ENCODE data around the gene ARHGAP19. TPM values are rescaled to one million over a fixed set of nuclear protein-coding genes. Genes with fewer than 3 reads are reported as not detected.
A peak's percentile ranks its signal among the peaks of the same experiment; 100 is the strongest.

The ARHGAP19 gene
- total and polyA plus RNA-seq, 9 of the 15 experiments (the other 6 are each of a cell fraction or from before 2014, with no cell fraction given), result 14.8 to 49.5 (median 26.8) TPM

GRCh38 chr10:97273700-97274099, 18.7 kb downstream of the ARHGAP19 start:
- Histone ChIP-seq H3K27me3 (ENCODE audit: control insufficient read depth in 2 of 2, insufficient read depth in 2 of 2, low read length in 2 of 2) (no peaks in the 10 kb centered on the region), H4K20me1 (replicated peaks; ENCODE audit: control insufficient read depth, insufficient read depth, low read length) (no peaks in the 10 kb centered on the region), H3K27ac (ENCODE audit: extremely low read depth, low read depth, low read length) (no peak overlapping the region), H3K9ac (ENCODE audit: insufficient read depth in 1 of 2, low read depth in 2 of 2, low read length in 2 of 2) (no peak overlapping the region), H3K4me1 (replicated peaks in 1 of 2; ENCODE audit: control insufficient read depth in 2 of 2, insufficient read depth in 2 of 2, low read length in 2 of 2) (peaks cover 0 to under 1% of the 10 kb centered on the region in 2 experiments; a peak in 3 of 5 replicates), H3K4me3 (no peak overlapping the region), H3K4me2 (ENCODE audit: insufficient read depth, low read length) (no peak overlapping the region), H3K9me3 (replicated peaks; ENCODE audit: control insufficient read depth, insufficient read depth, low read depth, low read length) (peaks cover 7% of the 10 kb centered on the region), H3K79me2 (ENCODE audit: control insufficient read depth, insufficient read depth, low read length) (peaks cover 46% of the 10 kb centered on the region), H2AFZ (ENCODE audit: low read depth, low read length) (no peak overlapping the region), H3K36me3 (ENCODE audit: control insufficient read depth, insufficient read depth, low read length) (no peaks in the 10 kb centered on the region), H3K9me1 (ENCODE audit: control insufficient read depth, insufficient read depth, low read length) (no peaks in the 10 kb centered on the region)
- in situ Hi-C loops (cut with MboI), result no loop called here
- intact Hi-C loops (cut with micrococcal nuclease), result no loop called here
- TF ChIP-seq ETV6 (IDR thresholded peaks at IDR 0.05; ENCODE audit: borderline replicate concordance in 1 of 2, low read depth in 2 of 2, low read length in 1 of 2) (no peak), ETV6 (CRISPR knock-in tag; IDR thresholded peaks at IDR 0.05; ENCODE audit: borderline replicate concordance) (no peak), ZNF146 (CRISPR knock-in tag; IDR thresholded peaks at IDR 0.05; ENCODE audit: unreplicated experiment) (peak; percentile 43), DPF2 (IDR thresholded peaks at IDR 0.05) (no peak), PTTG1 (tag; IDR thresholded peaks at IDR 0.05; ENCODE audit: low read depth) (no peak), ZNF449 (CRISPR knock-in tag; IDR thresholded peaks at IDR 0.05) (no peak), SMARCB1 (IDR thresholded peaks at IDR 0.05; ENCODE audit: insufficient read length, low read depth) (no peak), U2AF2 (optimal IDR thresholded peaks at IDR 0.05; ENCODE audit: low read depth, low read length) (no peak), ZBTB17 (CRISPR knock-in tag; IDR thresholded peaks at IDR 0.05) (no peak)
- no TSS peak for BruUV-seq (replicated peaks)
- FAIRE-seq, result no peak
- ATAC-seq, result no peak
- WGBS (ENCODE audit: insufficient coverage, low coverage, missing lambda C conversion rate), result 76% methylated on average over 3 of the region's 3 CpGs
- POLR2A ChIA-PET, result interaction anchor here (0.7 kb wide), 1 partner anchor 48 kb away, joined by 3 read pairs; no protein-coding TSS in a partner anchor
- no peak for DNase-seq (ENCODE audit: extremely low read depth in 1 of 4, low spot score in 3 of 4)
- CTCF ChIA-PET (ENCODE audit: low intra/inter-chr PET ratio), result interaction anchor here (0.6 kb wide), 1 partner anchor 280 kb away, joined by 3 read pairs; no protein-coding TSS in a partner anchor

Measured in K562 (cell line).